SJSA1 (cell line): ENCODE data around the gene CDC14B. TPM values are rescaled to one million over a fixed set of nuclear protein-coding genes. Genes with fewer than 3 reads are reported as not detected.
A peak's percentile ranks its signal among the peaks of the same experiment; 100 is the strongest.
"Not testable (repeated sequence)": the region's sequence is repeated elsewhere in the genome, so short reads cannot be mapped to it uniquely, and the experiment has no call there.

Source experiments
- DNase-seq, 2 experiments: peaks; one replicate each; pipeline ENCODE4 v3.0.0-alpha.2; 2015 to 2020; ENCODE audit warnings: low spot score in 2 of 2, low read depth in 1 of 2
- H3K27ac ChIP-seq: fragments of 250-450 bp; sonication (Bioruptor Pico); 2 replicates; pipeline ENCODE4 v1.5.1; 2020; ENCODE audit warnings: mild to moderate bottlenecking, moderate library complexity
- H3K27me3 ChIP-seq: fragments of 250-450 bp; sonication (Bioruptor Pico); replicated peaks from 2 replicates; pipeline ENCODE4 v1.5.1; 2020; ENCODE audit warnings: mild to moderate bottlenecking, moderate library complexity
- H3K36me3 ChIP-seq: fragments of 250-450 bp; sonication (Bioruptor Pico); 2 replicates; pipeline ENCODE4 v1.5.1; 2020; ENCODE audit warnings: mild to moderate bottlenecking
- H3K4me1 ChIP-seq: fragments of 250-450 bp; sonication (Bioruptor Pico); replicated peaks from 2 replicates; pipeline ENCODE4 v1.6.1; 2021; ENCODE audit warnings: mild to moderate bottlenecking
- H3K4me3 ChIP-seq: fragments of 250-450 bp; sonication (Bioruptor Pico); 2 replicates; pipeline ENCODE4 v1.5.1; 2020; ENCODE audit warnings: mild to moderate bottlenecking
- H3K9me3 ChIP-seq: fragments of 250-450 bp; sonication (Bioruptor Pico); replicated peaks from 2 replicates; pipeline ENCODE4 v1.5.1; 2020; ENCODE audit warnings: mild to moderate bottlenecking
- total RNA-seq: library from RNA; depleted of rRNA; stranded (reverse); fragments of >200 nt; shearing (Covaris generic); gene quantifications from 2 replicates; pipeline ENCODE4 v1.2.3, GENCODE V29; 2014

CDC14B gene
- total RNA-seq, 1 experiment from 2014 or later: 33.8 TPM

DNA sequence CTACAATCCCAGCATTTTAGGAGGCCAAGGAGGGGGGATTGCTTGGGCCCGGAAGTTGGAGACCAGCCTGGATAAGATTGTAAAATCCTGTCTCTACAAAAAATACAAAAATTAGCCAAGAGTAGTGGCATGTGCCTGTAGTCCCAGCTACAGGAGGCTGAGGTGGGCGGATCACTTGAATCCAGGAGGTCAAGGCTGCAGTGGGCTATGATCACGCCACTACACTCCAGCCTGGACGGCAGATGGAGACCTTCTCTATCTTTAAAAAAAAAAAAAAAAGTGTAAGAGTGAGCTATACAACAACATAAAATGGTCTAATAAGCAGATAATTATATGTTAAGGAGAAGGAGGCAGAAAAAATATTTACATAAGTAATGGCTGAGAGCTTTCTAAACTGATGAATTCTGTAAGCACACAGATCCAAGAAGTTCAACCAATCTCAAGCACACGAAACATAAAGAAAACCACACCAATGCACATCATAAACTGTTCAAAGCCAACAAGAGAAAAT, 23.0 kb downstream of the CDC14B start:
- H3K27ac ChIP-seq: no peak overlapping the region
- H3K27me3 ChIP-seq: no peaks in the 10 kb centered on the region
- H3K9me3 ChIP-seq: no peaks in the 10 kb centered on the region
- DNase-seq: no peak
- no peaks in the 10 kb centered on the region for H3K4me1 ChIP-seq
- H3K4me3 ChIP-seq: no peak overlapping the region
- no peaks in the 10 kb centered on the region for H3K36me3 ChIP-seq

DNA sequence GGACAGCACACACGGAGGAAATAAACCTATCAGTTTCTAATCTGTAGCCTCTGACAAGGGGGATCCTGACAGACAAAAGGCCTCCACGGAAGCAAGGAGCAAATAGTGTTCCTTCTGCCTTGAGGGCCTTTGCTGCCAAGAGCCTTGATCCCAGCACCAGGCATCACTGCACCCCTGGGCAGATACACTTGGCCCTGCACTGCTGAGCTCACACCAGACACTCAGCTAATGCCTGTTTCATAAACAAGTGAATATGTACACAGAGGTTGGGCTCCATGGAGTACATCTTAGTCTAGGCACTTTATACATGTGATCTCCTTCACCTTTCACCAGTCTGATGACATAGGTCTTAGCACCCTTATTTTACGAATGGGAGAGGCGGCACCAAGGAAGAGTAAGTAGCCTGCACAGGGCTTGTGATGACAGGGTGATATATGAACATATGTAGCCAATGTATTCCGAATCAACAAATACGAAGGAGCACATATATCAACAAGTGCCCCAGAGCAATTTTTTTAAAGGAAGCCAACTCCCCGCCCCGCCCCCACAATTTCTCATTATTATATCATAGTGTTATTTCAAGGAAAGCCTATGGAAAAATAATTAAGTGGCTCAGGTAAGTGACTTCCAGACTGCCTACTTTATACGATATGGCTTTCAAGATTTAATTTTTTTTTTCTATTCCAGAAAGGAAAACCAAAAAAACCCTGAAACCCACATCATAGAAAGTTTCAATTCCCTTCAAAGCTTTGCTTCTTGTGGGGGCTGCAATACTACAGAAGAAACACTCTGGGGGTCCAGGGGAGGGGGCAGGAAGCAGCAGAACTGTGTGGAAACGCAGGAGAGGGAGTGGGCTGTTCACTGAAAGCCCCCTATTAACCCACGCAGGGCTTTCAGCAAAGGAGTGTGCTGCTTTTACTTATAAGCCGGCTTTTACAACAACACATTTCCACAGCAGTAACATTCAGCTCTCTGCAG, 32.0 kb downstream of the CDC14B start:
- Histone ChIP-seq H3K4me1 (no peaks in the 10 kb centered on the region), H3K27ac (no peak overlapping the region), H3K9me3 (no peaks in the 10 kb centered on the region), H3K27me3 (no peaks in the 10 kb centered on the region), H3K4me3 (no peak overlapping the region), H3K36me3 (no peaks in the 10 kb centered on the region)
- no peak for DNase-seq

DNA sequence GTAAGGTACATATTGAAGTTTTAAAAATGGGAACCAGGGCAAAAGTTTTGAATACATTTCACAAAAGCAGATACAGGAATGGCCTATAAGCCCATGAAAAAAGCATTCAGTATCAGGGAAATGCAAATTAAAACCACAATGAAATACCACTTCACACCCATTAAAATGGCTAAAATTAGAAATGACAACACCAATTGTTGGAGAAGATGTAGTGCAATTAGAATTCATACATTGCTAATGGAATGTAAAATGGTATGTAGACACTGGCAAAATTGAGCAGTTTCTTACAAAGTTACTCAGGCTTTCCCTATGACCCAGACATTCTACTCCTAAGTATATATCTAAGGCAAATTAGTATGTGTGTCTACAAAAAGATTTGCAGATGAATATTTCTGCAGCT, 34.2 kb downstream of the CDC14B start:
- Histone ChIP-seq H3K36me3 (no peaks in the 10 kb centered on the region), H3K27me3 (no peaks in the 10 kb centered on the region), H3K4me1 (no peaks in the 10 kb centered on the region), H3K9me3 (no peaks in the 10 kb centered on the region), H3K27ac (no peak overlapping the region), H3K4me3 (no peak overlapping the region)
- DNase-seq: no peak

DNA sequence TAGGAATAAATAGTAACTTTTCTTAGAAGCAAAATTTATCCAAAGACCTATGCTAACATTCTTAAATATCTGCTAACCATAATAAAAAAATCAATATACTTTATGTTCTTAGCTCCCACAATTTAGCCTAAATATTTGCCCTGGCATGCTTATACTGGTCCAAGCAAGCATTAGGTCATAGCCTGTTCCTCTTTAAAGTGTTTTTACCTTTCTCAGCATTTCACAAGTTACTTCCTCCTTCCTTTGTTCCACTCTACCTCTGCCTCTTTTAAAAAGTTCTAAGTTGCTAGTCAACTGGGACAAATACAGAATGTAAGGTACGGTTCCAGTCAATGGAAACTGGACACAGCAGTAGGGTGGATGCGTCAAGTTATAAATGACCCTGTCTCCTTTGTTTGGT, 37.4 kb downstream of the CDC14B start:
- H3K4me1 ChIP-seq, H3K27ac ChIP-seq, H3K4me3 ChIP-seq, H3K36me3 ChIP-seq, DNase-seq, H3K27me3 ChIP-seq, H3K9me3 ChIP-seq: not testable (repeated sequence)

DNA sequence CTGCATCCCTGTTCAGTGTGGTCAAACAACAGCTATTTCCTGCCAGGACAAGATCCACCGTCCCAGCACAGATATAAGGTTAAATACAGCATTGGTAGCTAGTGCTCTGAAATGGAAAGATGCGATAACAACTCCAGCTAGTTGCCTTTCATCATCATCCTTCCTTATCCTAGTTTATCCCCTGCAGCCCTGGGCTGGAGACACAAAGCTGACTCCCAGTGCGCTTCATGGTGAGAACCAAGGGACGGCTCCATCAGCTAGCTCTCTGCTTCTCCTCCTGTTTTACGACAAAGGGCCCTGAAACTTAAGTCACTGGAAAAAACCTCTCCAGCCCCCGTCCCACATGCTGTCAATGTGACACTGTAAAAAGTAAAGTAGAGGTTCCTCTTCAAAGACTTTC, 37.9 kb downstream of the CDC14B start:
- Histone ChIP-seq H3K27me3 (no peaks in the 10 kb centered on the region), H3K9me3 (no peaks in the 10 kb centered on the region), H3K4me3 (no peak overlapping the region), H3K27ac (no peak overlapping the region), H3K4me1 (no peaks in the 10 kb centered on the region), H3K36me3 (no peaks in the 10 kb centered on the region)
- DNase-seq: no peak

DNA sequence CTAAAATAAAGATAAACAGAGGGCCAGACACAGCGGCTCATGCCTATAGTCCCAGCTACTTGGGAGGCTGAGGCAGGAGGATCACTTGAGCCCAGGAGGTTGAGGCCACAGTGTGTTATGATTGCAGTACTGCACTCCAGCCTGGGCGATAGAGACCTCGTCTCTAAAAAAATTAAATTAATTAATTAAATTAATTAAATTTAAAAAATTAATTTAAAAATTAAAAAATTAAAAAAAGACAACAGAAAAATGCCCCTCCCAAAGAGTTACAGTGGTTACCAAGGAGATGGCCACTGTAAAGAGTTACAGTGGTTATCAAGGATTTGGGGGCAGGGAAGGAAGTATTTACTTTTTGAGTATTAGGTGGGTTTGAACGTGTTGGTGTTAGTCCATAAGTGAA, 38.3 kb downstream of the CDC14B start:
- no peaks in the 10 kb centered on the region for H3K36me3 ChIP-seq
- H3K27me3 ChIP-seq: no peaks in the 10 kb centered on the region
- H3K27ac ChIP-seq: no peak overlapping the region
- H3K4me3 ChIP-seq: no peak overlapping the region
- no peaks in the 10 kb centered on the region for H3K4me1 ChIP-seq
- no peak for DNase-seq
- no peaks in the 10 kb centered on the region for H3K9me3 ChIP-seq

DNA sequence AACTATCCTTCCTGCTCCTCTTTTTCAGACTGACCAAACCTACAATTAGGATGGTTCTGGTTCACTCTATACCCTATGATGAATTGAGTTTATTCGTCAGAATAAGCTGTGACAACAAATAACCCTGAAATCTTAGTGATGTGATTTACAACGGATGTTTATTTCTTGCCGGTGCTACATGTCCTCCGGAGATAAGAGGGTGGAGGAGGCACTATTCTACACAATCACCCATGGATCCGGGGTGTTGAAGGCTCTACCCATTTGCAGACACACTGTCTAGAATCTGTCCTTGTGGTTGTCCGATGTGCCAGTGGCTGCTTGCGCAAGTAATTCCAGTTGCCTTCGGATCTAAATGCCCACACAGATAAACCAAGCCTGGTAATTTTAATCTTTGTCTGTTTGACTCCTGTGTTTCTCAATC, 44.7 kb downstream of the CDC14B start:
- H3K4me3 ChIP-seq: no peak overlapping the region
- no peak for DNase-seq

DNA sequence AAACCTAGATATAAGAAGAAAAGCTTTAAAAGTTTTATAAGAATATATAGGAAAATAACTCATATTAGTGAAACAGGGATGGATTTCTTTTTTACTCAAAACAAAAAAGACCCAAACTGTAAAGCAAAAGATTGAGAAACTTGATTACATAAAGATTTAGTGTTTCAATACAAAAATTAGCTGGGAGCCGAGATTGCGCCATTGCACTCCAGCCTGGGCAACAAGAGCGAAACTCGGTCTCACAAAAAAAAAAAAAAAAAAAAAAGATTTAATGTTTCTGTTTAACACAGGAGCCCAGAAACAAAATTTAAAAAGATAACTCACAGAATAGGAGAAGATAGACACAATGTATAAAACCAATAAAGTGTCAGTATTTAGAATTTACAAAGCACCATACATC, 45.2 kb downstream of the CDC14B start:
- Histone ChIP-seq H3K4me3 (no peak overlapping the region), H3K36me3 (no peaks in the 10 kb centered on the region), H3K27ac (no peak overlapping the region), H3K9me3 (no peaks in the 10 kb centered on the region), H3K4me1 (no peaks in the 10 kb centered on the region), H3K27me3 (no peaks in the 10 kb centered on the region)
- no peak for DNase-seq

More for the DNA sequence above, 44.7 kb downstream of the CDC14B start:
- Histone ChIP-seq H3K9me3 (no peaks in the 10 kb centered on the region), H3K27me3 (no peaks in the 10 kb centered on the region), H3K27ac (no peak overlapping the region), H3K4me1 (no peaks in the 10 kb centered on the region), H3K36me3 (no peaks in the 10 kb centered on the region)

DNA sequence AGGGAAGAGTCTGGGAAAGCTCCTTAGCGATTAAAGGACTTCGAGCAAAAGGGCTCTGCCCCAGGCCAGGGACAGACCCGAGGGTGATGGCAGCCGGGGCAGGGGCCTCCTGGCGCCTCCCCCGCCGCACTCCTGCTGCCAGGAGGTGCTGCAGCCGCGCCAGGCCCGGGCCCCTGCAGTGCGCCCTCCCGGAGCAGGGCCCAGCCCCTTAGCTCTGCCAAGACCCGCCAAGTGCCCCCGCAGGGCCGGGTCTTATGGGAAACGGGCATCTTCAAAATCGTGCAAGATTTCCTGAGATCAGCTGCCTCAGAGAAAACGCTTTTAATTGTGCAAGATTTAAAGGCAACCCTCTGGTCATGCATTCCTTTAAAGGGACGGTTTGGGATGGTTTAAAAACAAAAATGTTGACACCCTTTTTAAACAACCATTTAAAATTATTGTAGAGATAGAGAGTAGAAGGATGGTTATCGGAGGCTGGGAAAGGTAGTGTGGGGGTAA, 52.4 kb downstream of the CDC14B start:
- Histone ChIP-seq H3K27me3 (no peaks in the 10 kb centered on the region), H3K36me3 (peaks cover 5% of the 10 kb centered on the region; the same call in 1 of the 2 replicates), H3K9me3 (no peaks in the 10 kb centered on the region), H3K27ac (peak overlapping the region; percentile 38), H3K4me1 (peaks cover 17% of the 10 kb centered on the region), H3K4me3 (peak overlapping the region; percentile 58)
- no peak for DNase-seq

DNA sequence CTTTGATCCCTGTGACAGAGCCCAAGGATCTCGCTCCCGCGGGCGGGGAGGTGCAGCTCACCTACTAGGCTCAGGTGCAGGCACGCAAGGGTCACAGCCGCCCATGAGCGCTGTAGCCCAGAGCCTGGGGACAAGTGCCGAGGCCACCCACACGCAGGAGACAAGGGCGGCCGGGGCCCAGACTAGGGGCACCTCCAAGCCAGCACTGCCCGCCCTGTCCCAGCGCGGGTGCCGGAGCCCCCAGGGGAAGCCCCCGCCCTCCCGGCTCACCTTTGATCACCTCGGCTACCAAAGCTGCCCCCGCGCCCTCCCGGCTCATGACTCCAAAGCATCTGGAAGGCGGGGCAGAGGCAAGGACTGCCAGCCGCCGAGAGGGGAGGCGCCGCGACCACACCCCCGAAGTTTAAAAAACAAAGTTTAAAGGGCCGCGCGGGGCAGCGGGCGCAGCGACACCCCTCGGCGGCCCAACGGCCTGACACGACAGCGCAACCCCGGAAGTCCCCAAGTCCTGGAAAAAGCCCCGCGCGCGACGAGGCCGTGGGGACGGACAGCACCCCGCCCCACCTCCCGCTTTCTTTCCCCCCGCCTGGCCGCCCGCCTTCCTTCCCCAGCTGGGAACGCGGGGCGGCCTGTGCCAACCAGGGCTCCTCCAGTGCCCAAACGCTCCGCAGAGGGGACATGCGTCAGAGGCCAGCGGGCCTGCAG, 53.0 kb downstream of the CDC14B start:
- Histone ChIP-seq H3K4me1 (peaks cover 17% of the 10 kb centered on the region), H3K4me3 (peak overlapping the region; percentile 58), H3K27ac (peak overlapping the region; percentile 38), H3K9me3 (no peaks in the 10 kb centered on the region), H3K27me3 (no peaks in the 10 kb centered on the region), H3K36me3 (peaks cover 11% of the 10 kb centered on the region; the same call in 1 of the 2 replicates)
- peak; percentile 52 to 67 for DNase-seq

DNA sequence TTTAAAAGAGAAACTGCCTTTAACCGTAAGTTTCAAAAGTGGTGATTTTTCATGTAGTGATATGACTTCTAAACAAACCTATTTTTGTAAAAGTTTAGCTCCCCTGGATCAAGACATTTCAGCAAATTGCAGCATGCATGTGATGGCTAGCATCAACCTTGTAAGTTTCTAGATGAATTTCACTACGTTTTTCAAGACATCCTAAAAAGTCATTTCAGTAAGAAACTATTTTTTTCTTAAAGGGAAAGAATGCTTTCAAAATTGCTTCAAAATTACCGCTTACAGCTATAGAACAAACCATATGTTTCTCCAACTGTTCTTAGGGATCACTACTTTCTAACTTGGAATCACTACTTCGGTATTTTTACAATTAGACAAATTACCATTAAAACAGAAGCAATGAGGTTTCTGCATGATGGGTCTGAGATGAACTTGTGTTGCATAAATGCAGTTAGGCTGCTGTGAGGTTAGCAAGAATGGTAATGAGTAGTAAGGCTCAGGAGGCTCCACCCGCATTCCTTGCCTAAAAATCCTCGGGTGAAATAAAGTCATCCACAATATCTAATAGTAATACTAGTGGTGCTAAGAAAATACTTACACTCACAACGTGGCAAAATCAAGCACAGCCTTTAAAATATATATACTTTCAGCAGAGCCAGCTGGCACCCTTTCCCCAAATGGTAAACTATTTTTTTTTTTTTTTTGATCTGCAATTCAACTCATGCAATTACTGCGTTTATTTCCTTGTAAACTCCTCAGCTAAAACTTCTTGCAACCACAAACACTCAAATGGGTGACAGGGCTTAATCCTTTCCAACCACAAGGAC, 53.8 kb downstream of the CDC14B start:
- Histone ChIP-seq H3K4me3 (peak overlapping the region; percentile 58), H3K27me3 (no peaks in the 10 kb centered on the region), H3K9me3 (no peaks in the 10 kb centered on the region), H3K27ac (no peak overlapping the region), H3K36me3 (peaks cover 11% of the 10 kb centered on the region; the same call in 1 of the 2 replicates), H3K4me1 (peaks cover 17% of the 10 kb centered on the region)
- DNase-seq: peak in 1 of 2 experiments; percentile 14

DNA sequence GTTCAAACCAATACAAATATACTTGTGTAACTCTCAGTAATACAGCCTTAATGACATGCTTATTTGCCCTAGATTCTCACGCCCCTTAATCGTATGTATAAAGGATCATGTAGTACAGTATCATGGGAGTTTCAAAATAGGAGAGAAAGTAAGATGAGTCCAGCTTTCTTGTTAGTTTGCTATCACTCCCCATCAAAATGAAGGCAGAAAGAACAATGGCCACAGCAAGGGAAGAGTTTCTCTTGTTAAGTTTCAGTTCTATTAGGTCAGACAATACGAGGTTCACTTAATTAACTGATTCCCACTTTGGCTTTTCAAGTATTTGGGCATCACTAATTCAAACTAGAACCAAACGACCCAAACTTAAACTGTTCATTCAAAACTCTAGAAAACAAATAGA, 55.4 kb downstream of the CDC14B start:
- H3K27me3 ChIP-seq: no peaks in the 10 kb centered on the region
- no peak overlapping the region for H3K27ac ChIP-seq
- peaks cover 17% of the 10 kb centered on the region for H3K4me1 ChIP-seq
- H3K4me3 ChIP-seq: no peak overlapping the region
- H3K36me3 ChIP-seq: peaks cover 11% of the 10 kb centered on the region; the same call in 1 of the 2 replicates
- H3K9me3 ChIP-seq: no peaks in the 10 kb centered on the region
- DNase-seq: no peak

DNA sequence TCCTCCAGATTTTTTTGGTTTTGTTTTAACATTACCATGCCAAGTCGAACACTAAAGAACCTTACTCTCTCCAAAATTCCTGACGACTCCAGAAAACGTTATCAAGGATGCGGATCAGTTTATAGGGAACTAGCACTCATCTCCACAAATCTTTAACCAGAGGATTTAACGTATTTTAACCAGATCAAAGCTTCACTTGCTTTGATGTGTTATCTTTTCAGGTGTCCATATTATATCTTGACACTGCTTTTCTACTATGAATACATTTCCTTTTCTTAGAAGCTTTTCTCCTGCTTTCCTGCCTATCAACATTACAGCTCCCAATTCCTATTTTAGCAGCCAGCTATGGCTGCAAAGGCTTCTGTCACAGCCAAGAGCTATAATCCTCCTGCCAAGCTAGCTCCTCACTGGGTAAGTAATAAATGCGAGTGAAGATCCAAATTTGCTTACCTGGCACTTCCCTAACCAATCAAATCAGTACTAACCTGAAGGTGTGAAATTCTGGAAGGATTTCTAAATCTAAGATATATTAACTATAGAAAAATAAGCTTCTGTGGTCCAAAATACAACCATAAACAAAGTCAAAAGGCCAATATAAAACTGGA, 60.2 kb downstream of the CDC14B start:
- Histone ChIP-seq H3K9me3 (peaks cover 8% of the 10 kb centered on the region), H3K4me1 (peaks cover 23% of the 10 kb centered on the region), H3K36me3 (peaks cover 11% of the 10 kb centered on the region; the same call in 1 of the 2 replicates), H3K4me3 (no peak overlapping the region), H3K27ac (no peak overlapping the region), H3K27me3 (no peaks in the 10 kb centered on the region)
- no peak for DNase-seq
